HG03432 (cell line): Measurements from ENCODE around the gene ADGRL1.

Experiments
- ATAC-seq: cut with Tn5 transposase; IDR thresholded peaks from one replicate; pipeline ENCODE4 v1.9.1; 2021; ENCODE audit warnings: mild to moderate bottlenecking, moderate library complexity; ENCODE audit not compliant: unreplicated experiment

ADGRL1 gene

DNA sequence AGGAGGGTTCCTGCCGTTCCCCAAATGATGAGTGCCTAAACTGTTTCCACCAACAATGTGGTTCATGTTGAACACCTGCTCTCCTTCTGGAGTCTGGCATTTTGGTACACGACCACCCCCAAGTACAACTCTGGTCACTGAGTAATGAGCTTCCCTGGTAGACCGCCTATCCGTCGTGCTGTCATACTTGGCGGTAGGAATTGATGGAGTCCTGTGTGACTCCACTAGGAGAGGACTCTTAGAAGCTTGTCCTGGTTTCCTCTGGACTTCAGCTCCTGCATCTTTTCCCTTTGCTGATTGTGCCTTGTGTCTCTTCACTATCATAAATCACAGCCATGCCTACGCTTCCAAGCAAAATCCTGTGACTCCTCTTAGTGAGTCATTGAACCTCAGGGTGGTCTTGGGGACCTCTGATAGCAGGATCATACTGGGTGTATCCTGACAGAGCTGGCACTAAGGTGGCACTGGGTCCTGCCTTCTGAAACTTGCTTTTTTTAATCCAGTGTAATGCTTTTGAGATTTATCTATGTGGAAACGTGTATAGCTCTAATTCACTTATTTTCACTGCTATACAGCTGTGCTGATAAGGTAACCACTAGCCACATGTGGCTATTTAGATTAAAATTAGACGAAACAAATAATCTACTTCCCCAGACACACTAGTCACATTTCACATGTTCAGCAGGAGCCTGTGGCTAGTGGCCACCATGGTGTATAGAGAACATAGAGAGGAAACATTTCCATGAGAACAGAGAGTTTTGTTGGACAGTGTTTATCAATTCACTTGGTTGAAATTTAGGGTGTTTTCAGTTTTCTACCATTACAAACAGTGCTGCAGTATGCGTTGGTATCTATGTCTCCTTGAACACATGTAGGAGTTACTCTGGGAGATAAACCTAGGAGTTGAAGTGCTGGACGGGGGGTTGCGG lies 63.4 kb downstream of the ADGRL1 start:
- ATAC-seq: no peak

DNA sequence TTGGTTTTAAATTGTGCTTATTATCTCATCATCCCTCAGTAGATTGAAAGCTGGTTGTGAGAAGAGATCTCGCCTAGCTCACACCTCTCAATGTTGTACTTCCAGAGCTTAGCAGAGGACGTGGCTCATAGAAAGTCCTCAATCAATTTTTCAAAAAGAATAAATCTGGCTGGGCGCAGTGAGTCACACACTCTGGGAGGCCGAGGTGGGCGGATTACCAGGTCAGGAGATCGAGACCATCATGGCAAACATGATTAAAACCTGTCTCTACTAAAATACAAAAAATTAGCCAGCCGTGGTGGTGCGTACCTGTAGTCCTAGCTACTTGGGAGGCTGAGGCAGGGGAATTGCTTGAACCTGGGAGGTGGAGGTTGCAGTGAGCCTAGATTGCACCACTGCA lies 64.9 kb downstream of the ADGRL1 start:
- ATAC-seq: no peak

DNA sequence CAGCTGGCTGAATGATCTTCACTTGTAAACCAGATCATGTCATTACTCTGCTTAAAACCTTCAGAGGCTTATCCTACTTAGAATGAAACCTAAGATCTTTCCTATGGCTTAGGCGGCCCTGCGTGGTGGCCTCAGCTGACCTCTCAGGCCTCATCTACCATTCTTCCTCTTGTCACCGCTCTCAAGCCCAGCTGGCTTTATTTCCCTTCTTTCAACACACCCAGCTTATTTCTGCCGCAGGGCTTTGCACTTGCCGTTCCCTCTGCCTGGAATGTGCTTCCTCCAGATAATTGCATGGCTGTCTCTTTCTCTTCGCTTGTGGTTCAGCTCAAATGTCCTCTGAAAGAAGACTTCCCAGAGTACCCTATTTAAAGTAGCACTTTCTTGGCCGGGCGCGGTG lies 66.0 kb downstream of the ADGRL1 start:
- ATAC-seq: no peak

DNA sequence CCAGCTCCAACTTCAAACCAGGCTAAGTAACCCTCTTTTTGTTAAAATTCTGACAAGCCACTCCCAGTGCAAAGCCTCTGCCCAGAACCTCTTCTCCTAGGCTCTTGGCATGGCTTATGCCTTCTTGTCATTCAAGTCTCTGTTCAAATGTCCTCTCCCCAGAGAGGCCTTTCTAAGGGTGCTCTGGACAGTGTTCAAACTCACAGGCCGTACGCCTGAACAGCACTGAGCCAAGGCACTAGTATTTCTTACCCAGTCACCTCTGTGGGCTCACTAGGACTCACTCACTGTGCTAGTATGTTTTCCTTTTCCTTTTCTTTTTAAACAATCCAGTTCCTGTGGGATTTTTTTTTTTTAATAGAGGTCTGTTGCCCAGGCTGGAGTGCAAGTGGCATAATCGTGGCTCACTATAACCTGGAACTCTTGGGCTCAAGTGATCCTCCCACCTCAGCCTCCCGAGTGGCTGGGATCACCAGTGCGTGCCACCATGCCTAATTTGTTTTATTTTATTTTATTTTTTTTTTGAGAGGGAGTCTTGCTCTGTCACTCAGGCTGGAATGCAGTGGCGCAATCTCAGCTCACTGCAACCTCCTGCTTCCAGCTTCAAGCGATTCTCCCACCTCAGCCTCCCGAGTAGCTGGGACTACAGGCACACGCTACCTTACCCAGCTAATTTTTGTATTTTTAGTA lies 67.2 kb downstream of the ADGRL1 start:
- ATAC-seq: no peak

DNA sequence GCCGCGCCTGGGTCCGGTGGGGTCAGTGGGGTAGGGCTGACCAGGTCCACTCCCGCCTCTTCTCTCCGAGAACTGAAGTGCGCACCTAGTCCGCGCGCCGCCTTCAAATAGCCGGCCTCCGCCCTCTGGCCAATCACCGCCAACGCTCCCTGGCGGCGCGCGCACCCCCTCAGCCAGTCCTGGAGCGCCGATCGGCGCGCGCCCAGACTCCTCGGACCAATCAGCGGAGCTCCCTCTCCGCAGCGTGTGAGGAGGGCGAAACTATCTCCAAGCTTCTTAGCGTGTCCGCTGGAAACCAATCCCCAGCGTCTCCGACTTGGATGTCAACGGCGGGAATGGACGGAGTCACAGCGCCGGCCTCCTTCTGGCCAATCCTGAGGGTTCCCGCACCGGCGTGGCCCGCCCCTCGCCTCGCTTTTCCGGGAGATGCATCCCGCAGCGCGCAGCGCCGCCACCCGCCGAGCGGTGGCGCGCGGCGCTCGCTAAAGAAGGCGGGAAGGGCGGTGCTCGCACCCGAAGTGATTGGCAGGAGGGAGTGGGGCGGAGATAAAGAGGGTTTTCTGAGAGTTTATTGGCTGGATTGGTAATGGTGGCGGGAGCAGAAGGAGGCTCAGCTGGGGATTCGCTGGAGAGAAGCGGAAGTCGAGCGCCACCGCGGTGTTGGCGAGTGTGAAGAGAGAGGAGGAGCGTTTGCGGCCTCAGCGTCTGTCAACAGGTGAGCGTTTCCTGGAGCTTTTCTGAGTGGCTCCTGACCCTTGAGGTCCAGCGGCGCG lies 69.3 kb downstream of the ADGRL1 start, which contains the start of gene ASF1B:
ASF1B (minus strand) TSS at position 81 of the 773 bp plus-strand sequence. CDS start 133 bp downstream, outside the sequence.
- peak; percentile 80 for ATAC-seq

DNA sequence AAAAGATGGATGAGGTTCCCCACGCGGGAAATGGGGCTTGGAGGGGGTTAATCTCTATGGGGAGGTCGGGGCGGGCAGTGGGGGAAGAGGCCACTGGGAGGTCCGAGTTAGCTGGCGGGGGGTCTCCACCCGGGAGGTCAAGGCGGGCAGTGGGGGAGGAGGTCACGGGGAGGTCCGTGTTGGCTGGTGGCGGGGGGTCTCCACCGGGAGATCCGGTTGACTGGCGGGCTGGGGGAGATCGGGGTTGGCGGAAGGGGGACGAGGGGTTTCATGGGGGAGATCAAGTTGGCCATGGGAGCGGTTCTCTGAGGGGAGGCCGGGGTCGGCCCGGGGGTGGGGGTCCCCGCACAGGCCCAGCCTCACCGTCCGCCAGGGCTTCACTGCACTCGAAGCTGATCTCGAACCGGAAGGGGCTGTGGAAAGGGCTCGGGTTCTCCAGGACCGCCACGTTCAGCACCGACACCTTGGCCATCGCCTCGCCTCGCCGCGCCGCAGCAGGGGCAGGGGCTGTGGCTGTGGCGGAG lies 69.9 kb downstream of the ADGRL1 start:
- ATAC-seq: no peak

DNA sequence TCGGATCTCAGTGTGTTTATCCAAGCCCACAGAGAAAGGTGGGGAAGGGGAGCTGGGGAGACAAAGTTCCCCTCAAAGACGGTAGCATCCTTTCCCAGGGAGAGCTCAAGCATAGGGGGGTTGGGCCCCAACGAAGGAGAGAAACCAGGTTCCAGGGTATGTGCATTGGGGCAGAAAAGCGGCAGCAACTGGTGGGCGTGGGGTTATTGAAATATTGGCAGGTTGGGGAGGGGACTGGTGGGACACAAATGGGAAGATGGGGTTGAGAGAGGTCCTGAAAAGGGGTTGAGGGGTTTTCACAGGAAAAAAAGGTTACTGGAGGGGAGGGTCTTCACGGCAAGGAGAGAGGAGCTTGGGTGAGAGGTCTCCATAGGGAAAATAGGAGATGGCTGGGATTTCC lies 70.6 kb downstream of the ADGRL1 start:
- no peak for ATAC-seq

DNA sequence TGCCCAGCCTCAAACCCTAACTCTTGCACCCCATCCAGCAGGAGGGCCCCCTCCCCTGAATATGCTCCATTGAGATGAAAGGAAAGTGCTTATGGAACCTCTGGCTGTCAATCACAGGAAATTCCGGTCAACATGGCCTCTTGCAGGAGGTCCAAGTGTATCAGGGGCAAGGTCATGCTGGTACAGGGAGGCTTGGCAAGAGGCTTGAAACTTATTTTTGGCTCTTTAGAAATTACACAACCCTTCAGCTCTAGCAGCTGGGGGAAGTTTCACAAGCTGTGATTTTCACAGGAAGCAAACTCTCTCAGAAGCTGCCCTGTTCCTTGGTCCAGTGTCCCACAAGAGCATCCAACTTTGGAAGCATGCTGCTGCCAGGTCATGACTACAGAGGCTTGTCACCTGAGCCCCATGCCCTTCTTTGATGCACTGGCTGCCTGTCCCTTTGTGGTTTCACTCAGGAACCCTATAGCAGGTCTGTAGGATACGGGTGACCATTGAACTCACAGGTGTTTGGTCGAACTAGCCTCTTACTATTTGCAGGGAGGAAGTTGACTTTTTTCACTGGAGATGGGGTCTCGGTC lies 78.0 kb downstream of the ADGRL1 start:
- no peak for ATAC-seq

DNA sequence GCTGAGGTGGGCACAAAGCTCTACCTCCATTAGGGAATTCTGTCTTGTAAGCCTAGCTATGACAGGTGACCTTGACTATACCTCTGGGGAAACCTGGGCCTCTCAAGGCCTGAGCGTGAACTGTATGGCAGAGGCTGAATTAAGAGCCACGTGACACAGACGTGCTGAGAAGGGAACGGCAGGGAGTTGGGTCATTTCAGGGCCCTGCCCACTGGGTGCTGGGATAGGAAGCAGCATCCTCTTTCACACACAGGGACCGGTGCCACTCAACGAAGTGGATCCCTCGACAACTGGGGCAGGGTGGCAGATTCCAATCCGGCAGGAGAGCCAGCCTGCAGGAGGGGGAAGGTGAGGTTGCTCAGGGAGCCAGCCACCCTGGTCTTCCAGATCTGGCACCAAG lies 78.8 kb downstream of the ADGRL1 start:
- no peak for ATAC-seq

DNA sequence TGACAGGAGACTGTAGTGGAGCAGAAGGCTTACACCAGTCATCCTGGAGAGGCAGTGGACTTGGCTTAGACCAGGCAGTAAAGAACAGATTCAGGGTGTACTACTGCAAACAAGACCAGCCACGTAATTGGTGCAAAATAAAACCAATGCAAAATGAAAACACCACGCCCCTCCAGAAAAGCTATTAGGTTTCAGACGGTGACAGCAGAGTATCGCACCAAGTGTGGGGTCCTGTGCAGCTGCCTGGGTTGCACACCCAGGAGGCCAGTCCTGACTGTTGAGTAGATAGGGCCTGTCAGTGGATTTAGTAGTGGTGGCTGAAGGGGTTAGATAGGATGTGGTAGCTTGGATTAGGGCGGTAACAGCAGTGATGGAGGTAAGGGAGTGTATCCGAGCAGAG lies 83.0 kb downstream of the ADGRL1 start:
- no peak for ATAC-seq

DNA sequence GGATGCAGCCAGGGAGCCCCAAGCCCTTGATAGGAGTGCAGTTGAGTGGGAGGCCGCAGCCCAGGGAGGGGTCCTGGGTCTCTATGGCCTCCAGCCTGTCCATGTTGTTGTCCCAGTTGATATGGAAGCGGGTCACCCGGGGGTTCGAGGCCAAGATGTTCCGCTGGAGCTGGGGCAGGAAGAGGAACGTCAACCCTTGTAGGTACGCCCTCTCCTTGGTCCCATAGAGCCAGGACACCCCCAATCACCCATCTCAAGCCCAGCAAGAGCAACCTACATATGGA lies 85.5 kb downstream of the ADGRL1 start:
- no peak for ATAC-seq

DNA sequence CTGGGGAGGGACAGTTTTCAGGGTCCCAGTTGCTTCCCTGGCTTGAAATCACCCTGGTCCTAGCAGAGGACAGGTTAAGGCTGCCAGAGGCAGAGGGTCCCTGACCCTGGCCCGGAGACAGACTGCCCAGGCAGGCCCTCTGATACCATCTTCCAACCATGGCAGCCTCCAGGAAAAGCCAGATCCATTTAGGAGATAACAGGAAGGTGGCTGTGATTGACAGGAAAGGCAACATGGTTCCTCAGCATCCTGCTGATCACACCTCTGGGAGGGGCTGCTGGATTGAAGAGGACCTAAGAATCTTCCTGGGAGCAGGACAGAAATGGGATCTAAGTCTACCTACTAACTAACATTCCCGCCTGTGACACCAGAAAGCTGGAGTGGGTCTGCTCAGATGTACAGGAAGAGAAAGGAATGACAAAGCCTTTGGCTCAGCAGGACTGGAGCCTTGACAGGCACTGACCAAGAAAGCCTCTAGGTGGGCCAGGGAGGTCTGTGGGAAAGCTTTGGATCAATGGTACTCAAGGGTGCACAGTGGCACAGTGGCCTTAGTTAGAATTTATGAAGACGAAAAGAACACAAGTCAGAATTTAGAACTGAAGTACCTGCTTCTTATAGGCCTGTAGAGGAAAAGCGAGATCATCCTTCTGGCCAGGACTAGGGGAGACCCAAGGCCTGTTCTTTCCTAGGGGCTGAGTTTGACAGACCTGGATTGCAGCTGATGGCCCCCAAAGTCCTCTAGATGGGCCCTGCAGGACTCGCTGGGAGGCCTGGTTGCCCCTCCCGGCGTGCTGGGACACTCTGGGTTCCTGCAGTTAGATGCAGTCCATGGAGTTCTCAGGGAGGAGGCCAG lies 86.1 kb downstream of the ADGRL1 start:
- ATAC-seq: no peak

DNA sequence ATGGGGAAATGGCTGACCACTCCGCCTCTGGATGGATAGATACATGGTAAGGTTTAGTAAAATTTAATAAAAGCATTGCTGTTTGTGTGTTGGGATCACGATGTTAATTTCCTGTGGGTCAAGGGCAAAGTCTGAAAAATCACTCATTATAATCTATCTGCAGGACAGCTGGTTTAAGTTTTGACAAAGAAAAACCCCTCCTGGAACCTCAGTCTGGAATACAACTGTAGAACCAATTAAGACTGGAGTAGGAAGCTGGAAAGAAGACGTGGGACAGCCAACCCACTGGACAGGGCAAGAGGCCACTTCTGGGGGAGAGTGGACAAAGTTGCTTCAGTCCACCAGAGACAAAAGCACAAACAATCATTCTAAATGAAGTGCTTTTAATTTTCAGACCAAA lies 86.8 kb downstream of the ADGRL1 start:
- ATAC-seq: no peak

DNA sequence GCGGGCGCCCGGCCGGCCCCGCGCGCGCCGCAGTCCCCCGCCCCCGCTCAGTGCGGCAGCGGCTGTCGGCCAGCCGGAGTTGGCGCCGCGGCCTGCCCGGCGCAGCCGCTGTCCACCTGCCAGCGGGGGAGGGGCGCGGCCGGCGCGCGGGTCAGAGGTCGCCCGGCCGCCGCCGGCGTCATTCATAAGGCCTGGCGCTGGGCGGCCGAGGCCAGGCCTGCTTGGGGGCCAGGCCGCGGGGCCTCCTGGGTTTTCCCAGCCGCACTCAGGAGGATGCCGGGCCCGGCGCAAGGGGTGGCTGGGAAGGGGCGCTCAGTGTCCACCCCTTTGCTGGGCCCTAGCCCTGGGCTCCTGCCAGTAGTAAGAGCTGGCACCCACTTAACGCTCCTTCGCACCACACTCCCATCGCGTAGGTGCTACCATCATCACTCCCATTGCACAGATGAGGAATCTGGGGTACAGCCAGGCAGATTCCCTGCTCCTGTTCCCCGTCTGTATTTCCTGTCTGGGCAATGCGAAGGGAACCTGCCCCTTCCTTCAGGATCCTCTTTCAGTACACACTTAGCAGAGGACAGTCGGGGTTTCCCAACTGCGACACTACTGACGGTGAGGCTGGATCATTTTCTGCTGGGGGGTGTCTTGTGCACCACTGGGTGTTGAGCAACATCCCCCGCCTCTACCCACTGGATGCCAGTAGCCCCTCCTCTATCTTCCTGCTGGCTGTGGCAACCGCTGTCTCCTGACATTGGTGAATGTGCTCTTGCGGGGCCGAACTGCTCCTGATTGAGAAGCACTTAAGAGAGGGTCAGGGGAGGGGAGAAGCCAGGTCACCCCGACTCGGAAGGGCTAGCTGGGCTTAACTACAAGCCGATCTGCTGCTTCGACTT lies 87.6 kb downstream of the ADGRL1 start:
- peak; percentile 29 for ATAC-seq

DNA sequence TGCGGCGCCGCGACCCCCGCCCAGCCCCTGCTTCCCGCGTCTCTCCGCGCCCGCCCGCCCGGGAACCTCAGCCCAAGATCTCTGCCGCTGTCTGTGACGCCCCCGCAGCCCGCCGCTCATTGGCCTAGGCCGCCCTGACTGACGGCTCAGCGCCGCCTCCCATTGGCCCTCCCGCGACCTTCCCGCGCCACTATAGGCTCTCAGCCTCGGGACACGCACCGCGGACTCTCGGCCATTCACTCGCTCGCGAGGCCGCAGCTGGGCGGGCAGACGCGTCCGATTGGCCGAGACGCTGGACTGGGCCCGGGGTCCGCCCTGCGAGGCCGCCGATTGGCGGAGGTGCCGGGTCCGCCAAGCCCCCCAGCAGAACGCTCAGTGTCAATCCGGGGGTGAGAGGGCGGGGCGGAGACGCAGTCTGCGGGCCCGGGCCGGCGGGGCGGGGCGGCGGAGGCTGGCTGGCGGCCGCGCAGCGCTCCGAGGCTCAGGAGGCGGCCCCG lies 88.3 kb downstream of the ADGRL1 start, which contains the start of gene PRKACA:
PRKACA (minus strand) TSS at position 95 of the 497 bp plus-strand sequence. CDS start 215 bp downstream, outside the sequence.
- ATAC-seq: peak; percentile 82

DNA sequence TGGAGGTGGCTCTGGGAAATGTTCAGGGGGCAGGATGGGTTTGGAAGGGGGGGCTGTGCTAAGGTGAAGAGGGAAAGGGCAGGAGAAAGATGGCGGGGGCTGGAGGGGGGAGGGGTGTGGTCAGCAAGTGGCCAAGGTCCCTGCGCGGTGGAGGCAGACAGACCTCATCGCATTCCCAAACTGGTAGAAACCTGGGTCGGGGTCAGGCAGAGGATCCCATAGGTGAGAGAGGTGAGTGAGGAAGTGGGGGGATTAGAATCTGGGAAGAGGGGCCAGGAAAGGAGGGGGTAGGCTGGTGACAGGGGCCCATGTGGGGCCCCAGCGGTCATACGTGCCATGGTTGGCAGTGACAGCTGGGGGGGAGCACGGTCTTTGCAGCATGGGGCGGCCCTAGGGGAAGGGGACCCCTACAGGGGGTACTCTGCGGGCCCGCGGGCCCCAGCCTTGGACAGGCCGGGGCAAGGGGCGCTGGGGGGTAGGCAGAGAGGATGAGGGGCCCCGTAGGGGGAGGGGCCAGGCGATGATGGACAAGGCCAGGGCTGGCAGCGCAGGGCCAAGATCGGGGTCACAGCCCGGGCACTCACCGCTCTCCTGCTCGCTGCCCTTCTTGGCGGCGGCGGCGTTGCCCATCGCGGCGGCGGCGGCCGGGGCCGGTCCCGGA lies 88.9 kb downstream of the ADGRL1 start:
- ATAC-seq: peak; percentile 17

DNA sequence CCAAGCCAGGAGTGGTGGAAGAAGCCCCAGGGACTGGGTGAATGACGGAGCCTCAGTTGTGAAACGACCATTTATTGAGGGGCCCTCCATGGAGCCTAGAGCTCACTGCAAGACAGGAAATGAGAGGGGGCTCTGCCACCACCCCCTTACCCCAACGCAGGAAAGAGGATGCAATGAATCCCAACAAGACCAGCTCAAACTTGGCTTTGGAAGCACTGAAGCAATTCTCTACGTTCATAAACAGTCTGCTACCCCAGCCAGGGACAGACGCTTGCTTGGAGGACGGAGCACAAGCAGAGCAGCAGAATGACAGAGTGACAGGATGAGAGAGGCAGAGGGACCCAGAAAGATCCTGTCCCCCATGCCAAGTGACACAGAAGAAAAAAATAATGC lies 89.4 kb downstream of the ADGRL1 start:
- ATAC-seq: no peak

DNA sequence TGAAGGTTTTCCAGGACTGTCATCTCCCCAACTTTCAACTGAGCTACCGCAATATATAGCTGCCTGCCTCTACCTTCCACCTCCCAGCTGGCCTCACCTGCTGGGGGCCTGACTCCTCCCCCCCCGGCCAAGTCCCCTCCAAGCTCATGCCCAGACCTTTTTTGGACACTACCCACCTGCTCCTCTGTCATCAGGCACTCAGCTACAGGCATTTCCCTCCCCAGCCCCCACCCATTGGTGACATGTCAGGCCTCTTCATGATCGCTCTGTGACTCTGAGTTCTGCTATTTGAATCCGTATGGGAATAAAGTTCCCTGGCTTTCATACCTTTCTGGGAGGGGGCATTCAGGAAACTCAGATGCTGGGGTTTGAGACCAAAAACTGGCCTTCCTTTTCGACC lies 90.2 kb downstream of the ADGRL1 start:
- no peak for ATAC-seq
